ENCODE measurements around the gene TNKS1BP1.

- no peak for TF ChIP-seq POLR2AphosphoS5 (IDR thresholded peaks at IDR 0.05; ENCODE audit: low read depth, low read length)
- TF ChIP-seq REST (IDR thresholded peaks at IDR 0.05; ENCODE audit: insufficient read depth in 1 of 2, low read depth in 2 of 2, low read length in 2 of 2), result no peak
- no peak for TF ChIP-seq TAF1 (IDR thresholded peaks at IDR 0.05; ENCODE audit: borderline replicate concordance, insufficient read depth, low read length)
These were observed 34.2 kb upstream of the TNKS1BP1 start for GRCh38 chr11:57358991-57359390.
